Stimulated activated CD4-positive, alpha-beta T cell treated with anti-CD3 and anti-CD28 coated beads, Interleukin-2, amount 100 ng/mL, for 48 hours (primary cell): Measurements from ENCODE around the gene IRF9.
A peak's percentile ranks its signal among the peaks of the same experiment; 100 is the strongest.

Experiments
- DNase-seq, 2 donors: peaks; one replicate each; pipeline ENCODE4 v3.0.0-alpha.2; 2020

Gene IRF9

GRCh38 chr14:24179294-24179960, 18.4 kb downstream of the IRF9 start:
- DNase-seq, result no peak

DNA sequence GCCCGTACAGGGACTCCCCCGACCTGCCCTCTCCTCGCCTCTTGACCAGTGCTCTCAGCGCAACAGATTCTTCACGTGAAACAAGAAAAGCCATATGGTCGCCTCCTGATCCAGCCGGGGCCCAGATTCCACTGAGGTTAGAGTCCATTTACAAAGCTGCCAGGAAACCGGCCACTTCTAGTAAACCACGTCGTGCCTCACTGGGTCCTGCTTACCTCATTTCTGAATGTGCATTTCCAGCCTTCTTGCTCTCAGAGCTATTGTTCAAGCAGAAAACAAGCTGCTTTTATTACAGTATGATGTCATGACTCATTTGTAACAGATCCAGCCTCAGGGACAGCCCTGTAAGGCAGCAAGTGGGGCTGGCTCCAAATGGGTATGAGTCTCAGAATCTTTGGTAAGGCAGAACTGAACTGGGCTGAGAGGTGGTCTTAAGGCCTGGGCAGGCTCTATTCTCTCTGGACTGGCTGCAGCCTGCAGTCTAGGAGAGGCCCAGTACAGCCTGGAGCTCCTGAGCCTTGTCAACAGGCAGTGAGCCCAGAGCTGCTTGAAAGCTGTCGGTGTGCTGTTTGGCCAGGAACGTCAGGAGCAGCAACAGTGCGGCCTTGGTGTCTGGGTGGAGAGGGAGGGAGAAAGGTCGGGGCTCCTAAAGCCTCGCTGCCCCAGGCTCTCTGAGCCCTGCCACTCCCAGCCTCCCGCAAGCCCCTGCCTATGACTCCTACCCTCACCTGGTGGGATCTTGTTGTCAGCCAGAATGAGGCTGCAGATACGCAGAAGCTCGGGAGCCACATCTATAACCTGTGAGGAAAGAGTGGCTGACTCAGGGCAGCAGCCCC, 19.1 kb downstream of the IRF9 start:
- no peak for DNase-seq

- DNase-seq, result no peak
Observed at GRCh38 chr14:24181371-24182077, 20.5 kb downstream of the IRF9 start.

DNA sequence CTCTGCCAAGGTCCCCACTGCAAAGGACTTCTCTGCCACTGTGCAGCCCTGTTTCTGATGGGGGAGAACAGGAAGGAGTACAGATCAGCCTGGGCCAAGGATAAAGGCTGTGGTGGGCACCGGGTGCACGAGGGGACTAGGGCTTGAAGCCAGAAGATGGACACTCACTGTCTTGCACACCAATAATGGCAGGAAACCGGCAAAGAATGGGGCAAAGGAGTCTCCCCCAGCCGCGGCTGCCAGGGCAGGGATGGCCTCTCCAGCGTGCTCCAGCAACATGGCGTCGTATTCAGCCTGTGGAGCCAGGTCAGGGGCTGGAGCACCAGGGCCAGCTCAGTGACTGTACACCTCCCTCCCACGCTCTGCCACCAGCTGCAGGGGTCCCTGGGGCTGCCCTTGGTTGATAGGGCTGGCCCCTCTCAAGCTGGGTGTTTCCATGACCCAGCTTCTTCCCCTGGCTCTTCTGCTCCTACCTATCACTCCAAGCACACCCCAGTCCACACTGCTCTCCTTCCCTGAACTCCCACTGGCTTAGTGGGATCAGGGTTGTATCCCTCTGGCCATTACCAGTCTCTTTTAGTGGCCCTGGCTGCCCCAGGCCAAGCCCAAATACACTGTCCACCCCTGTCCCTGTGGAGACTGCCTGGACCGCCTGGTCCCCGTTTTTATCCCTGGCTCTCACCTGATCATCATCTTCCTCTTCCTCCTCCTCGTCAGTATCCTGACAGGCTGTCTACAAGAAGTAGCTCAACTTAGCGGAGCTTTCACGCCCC, 21.2 kb downstream of the IRF9 start:
- DNase-seq, result no peak

GRCh38 chr14:24183014-24183481, 22.0 kb downstream of the IRF9 start:
- DNase-seq, result no peak

GRCh38 chr14:24184104-24184970, 23.3 kb downstream of the IRF9 start:
- DNase-seq, result no peak

GRCh38 chr14:24185026-24185425, 24.0 kb downstream of the IRF9 start:
- no peak for DNase-seq

DNA sequence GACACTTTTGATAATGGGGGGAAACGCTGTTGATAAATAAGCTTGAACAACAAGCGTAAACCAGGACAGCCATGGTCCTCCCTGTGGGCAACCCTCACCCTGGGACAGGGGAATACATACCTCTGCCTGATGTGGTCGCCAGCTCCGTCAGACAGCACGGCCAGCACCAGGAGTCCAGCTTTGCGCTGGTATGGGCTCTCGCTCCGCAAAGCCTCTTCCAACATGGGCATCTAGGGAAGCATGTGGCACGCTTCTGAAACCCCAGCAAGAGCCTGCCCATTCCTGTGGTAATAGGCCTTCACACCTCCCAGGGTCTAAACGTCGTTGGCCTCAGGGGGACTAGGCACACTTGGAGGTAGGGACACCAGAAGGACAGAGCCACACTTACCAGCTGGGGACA, 24.7 kb downstream of the IRF9 start:
- no peak for DNase-seq

- DNase-seq, result no peak
Observed at GRCh38 chr14:24186831-24187538, 25.9 kb downstream of the IRF9 start.

DNA sequence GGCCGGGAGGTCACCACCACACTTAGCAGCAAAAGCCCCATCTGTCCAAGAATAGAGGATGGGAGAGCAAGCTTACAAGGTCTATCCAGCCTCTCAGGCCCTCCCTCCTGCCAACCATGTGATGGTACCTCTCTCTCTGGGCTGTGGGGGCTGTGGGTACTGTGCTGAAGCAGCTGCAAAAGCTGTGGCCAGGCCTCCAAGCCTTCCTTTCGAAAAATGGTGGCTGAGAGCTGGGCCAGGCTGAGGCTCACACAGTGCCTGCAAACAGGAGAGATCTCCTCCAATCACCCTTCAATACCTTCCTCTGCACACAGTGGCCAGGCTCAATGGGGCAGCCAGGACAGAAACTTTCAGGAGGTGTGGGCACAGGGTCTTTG, 26.5 kb downstream of the IRF9 start:
- DNase-seq, result no peak

DNA sequence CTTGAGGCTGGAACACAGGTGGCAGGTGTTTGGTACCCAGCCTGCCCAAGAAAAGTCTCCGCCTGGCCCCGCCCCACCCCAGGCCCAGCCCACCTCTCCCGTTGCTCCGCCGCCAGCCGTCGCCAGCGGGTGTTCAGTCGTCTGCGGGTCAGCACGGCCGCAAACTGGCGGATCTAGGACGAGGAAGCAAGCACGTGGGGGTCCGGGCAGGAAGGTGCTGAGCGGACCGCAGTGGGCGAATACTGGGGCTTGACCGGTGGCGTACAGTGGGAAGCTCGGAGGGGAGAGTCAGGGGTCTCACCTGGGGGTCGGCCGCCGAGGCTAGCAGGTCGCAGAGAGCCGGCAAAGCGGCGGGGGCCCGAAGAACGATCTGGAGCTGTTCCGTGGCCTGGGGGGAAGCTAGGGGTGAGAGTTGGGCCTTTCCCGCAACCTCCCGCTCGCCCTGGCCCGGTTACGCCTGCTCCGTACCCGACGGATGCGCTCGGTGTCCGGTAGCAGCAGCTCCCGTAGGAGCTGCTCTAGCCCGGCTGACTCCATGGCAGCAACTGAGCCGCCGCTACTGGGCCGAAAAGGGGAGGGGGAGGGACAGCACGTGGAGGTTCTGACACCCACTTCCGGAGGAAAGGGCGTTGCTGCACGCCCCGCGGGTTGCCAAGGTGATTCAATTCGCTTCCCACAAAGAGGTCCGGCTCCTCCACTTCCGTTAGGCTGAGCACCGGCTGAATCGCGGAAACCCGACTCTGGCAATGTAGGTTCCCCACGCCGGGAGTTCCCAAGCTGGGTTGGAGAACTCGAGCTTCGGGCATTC, 27.4 kb downstream of the IRF9 start, which contains the start of gene IPO4:
IPO4 (minus strand) TSS at position 566 of the 808 bp plus-strand sequence; CDS start at position 537, 29 bp downstream.
- DNase-seq, result peak; percentile 91 to 92

- DNase-seq, result no peak
Observed at GRCh38 chr14:24189059-24189375, 28.0 kb downstream of the IRF9 start.

- DNase-seq, result no peak
Observed at GRCh38 chr14:24189460-24189859, 28.4 kb downstream of the IRF9 start.

GRCh38 chr14:24190416-24190815, 29.4 kb downstream of the IRF9 start:
- no peak for DNase-seq

DNA sequence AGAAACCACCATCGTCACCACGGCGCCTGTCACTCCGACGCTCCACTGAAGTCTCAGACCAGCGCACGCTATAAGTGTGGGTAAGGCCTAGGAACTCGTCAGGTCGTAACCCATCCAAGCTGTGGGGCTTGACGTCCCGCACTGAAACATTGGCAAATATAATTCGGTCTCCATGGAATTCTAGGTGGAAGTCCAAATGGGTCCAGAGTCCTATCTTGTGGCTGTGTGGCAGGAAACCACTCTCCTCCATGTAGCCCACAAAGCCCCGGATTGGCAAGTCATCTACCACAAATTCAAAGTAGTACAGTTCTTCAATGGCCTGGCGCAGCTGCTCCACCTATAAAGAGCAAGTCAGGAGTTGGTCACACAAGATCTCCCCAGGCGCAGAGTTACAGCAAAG, 31.9 kb downstream of the IRF9 start:
- DNase-seq, result no peak

DNA sequence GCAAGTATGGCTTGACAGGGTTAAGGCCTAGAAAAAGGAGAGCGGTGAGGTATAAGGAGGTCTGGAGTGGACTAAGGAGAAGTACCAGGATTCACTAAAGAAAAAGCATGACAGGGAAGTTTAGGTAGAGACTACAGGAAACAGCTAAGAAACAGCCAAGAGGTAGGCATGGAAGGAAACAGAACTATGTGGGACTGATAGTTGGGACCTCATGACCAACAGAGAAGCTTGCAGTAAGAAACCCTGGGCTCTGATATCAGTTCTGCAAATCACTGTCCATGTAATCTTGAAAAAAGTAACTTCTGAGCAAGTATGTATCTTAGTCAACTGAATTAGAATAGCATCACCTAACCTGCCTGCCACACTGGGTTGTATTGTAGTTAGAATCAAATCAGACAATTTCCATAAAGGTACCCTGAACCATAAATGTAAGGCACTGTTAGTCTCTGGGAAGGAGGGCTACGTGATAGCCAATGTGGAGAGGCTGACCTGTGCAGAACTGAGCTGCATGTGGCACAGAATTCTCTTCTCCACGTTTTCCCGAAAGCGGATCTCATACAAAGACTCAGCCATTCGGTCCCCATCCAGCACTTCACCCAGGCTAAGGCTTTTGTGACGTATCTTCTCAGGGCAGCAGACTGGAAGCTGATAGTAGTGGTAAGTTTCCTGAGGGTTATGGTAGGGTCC, 33.3 kb downstream of the IRF9 start:
- DNase-seq, result no peak

- no peak for DNase-seq
Observed at GRCh38 chr14:24194873-24195185, 33.8 kb downstream of the IRF9 start.

DNA sequence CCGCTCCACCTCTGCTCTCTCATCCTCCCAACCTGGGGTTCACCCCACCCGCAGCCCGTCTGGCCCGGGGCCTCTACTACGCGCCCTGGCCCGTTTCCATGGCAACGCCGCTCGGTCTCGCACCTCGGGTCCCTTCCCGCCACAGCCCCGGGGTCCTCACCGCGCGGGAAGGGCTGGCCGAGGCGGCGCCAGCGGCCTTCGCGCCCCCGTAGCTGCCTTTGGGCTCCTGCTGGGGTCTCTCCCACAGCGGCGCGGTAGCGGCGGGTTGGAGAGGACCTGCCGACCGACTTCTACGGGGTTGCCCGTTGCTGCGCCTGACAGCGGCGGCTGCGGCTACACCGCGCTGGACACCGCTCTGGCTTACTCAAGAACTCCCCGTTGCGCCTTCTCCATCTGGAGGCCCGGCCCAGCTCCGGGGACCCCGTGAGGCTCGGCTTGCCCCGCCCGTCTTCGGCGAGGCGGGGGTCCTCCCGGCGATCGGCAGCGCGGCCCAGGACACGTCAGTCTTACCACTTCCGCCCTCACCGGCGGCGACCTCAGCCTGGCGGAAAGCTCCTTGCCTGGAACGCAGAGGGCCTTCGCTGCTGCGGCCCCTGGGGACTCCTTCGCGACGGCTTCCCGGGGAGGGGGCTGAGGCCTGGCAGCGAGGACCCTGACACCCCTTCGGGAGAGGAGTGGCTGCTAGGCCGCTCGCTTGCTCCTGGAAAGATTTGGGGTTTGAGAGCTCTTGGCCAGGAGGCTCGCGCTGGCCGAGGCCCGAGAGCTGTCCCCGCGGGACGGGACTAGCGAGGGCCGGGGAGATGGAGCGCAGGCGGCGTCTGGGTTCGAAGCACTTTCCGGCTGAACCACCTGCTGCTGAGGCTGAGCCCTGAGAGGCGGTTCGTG, 34.4 kb downstream of the IRF9 start, which contains the start of gene TM9SF1:
TM9SF1 (minus strand) TSS at position 256 of the 885 bp plus-strand sequence. CDS start 422 bp downstream, outside the sequence.
- DNase-seq, result peak; percentile 76 to 79
